HepG2 (cell line): Measurements from ENCODE around the gene PRSS8. TPM values are rescaled to one million over a fixed set of nuclear protein-coding genes. Genes with fewer than 3 reads are reported as not detected.

ENCODE experiments used
- ASH2L ChIP-seq: fragments of 300-600, 200-600 bp; sonication (generic); IDR thresholded peaks from 2 replicates; pipeline ENCODE4 v1.7.0; 2017; ENCODE audit warnings: low read depth, mild to moderate bottlenecking, moderate library complexity, mixed read lengths, low read length; ENCODE audit not compliant: insufficient read length
- CHD4 ChIP-seq: fragments of 200-600 bp; sonication (generic); IDR thresholded peaks from 2 replicates; pipeline ENCODE4 v1.7.0; 2017; ENCODE audit warnings: mild to moderate bottlenecking, low read length, borderline replicate concordance
- ETV6 ChIP-seq: sonication (generic); formaldehyde crosslinking; conservative IDR thresholded peaks from 2 replicates; pipeline ENCODE4 v1.4.0; 2020; ENCODE audit warnings: missing genetic modification reagents
- KLF16 ChIP-seq, 2 experiments: sonication (generic) in 1 of 2; formaldehyde crosslinking in 1 of 2; IDR thresholded peaks; 2 replicates each; pipeline versions ENCODE4 v1.6.1 to v1.8.0; 2016 to 2023; ENCODE audit warnings: missing genetic modification reagents in 2 of 2, missing compliant biosample characterization in 1 of 2
- MTF2 ChIP-seq: sonication (generic); formaldehyde crosslinking; IDR thresholded peaks from 2 replicates; pipeline ENCODE4 v1.5.0; 2020; ENCODE audit warnings: missing genetic modification reagents, borderline replicate concordance
- PRPF4 ChIP-seq: fragments of 200-400 bp; formaldehyde crosslinking; IDR thresholded peaks from 2 replicates; pipeline ENCODE4 v1.6.1; 2016; ENCODE audit warnings: low read length, low read depth; ENCODE audit not compliant: poor library complexity, severe bottlenecking
- RCOR2 ChIP-seq: IDR thresholded peaks from 2 replicates; pipeline ENCODE4 v1.6.1; 2016; ENCODE audit warnings: missing biosample characterization, missing genetic modification reagents
- SSRP1 ChIP-seq: IDR thresholded peaks from 2 replicates; pipeline ENCODE4 v1.6.1; 2016; ENCODE audit warnings: control low read depth
- ZNF17 ChIP-seq: sonication (generic); formaldehyde crosslinking; IDR thresholded peaks from 2 replicates; pipeline ENCODE4 v1.5.0; 2020; ENCODE audit warnings: mild to moderate bottlenecking, missing genetic modification reagents
- ZNF264 ChIP-seq: sonication (generic); formaldehyde crosslinking; IDR thresholded peaks from 2 replicates; pipeline ENCODE4 v1.4.0; 2020; ENCODE audit warnings: missing genetic modification reagents
- ZNF337 ChIP-seq: sonication (generic); formaldehyde crosslinking; IDR thresholded peaks from 2 replicates; pipeline ENCODE4 v1.5.1; 2020; ENCODE audit warnings: missing genetic modification reagents, low read depth, mild to moderate bottlenecking, borderline replicate concordance
- ZNF33A ChIP-seq: sonication (generic); formaldehyde crosslinking; IDR thresholded peaks from 2 replicates; pipeline ENCODE4 v1.5.1; 2020; ENCODE audit warnings: missing genetic modification reagents, mild to moderate bottlenecking, moderate library complexity, borderline replicate concordance
- ZNF468 ChIP-seq: sonication (generic); formaldehyde crosslinking; IDR thresholded peaks from 2 replicates; pipeline ENCODE4 v1.8.0; 2022; ENCODE audit warnings: mild to moderate bottlenecking, moderate library complexity, missing genetic modification reagents
- ZNF792 ChIP-seq: IDR thresholded peaks from 2 replicates; pipeline ENCODE4 v1.6.1; 2016
- polyA plus RNA-seq, 8 experiments: library from polyadenylated mRNA; depleted of rRNA in 3 of 8; stranded (reverse) in 7 of 8; unstranded in 1 of 8; fragments of >200 nt; fragmentation: Illumina TruSeq in 4 of 8; extraction: Trizol in 4 of 8; gene quantifications; 2 replicates each; pipeline versions ENCODE4 v1.2.1 to v1.2.3, GENCODE V29; 2011 to 2016; ENCODE audit warnings: low read depth in 4 of 8, missing spikeins in 1 of 8, mixed read lengths in 1 of 8; ENCODE audit not compliant: insufficient read depth in 1 of 8
- total RNA-seq, 5 experiments: library from RNA; depleted of rRNA; stranded (reverse); fragments of >200 nt; fragmentation: Illumina TruSeq; extraction: Trizol; gene quantifications; 2 replicates each; pipeline ENCODE4 v1.2.3, GENCODE V29; 2016; ENCODE audit warnings: low read depth in 1 of 5
- TF ChIP-seq, protein P1 (sequence below): sonication (generic); formaldehyde crosslinking; IDR thresholded peaks from 2 replicates; pipeline ENCODE4 v1.4.0; 2020; ENCODE audit warnings: missing genetic modification reagents
- TF ChIP-seq, protein P2 (sequence below): sonication (generic); formaldehyde crosslinking; IDR thresholded peaks from 2 replicates; pipeline ENCODE4 v1.8.0; 2022; ENCODE audit warnings: mild to moderate bottlenecking, missing genetic modification reagents, moderate library complexity
- TF ChIP-seq, protein P3 (sequence below): sonication (generic); formaldehyde crosslinking; conservative IDR thresholded peaks from 2 replicates; pipeline ENCODE4 v1.4.0; 2020; ENCODE audit warnings: missing genetic modification reagents
- TF ChIP-seq, protein P4 (sequence below): IDR thresholded peaks from 2 replicates; pipeline ENCODE4 v1.6.1; 2016; ENCODE audit warnings: missing compliant biosample characterization, missing genetic modification reagents, borderline replicate concordance
- TF ChIP-seq, protein P5 (sequence below): sonication (generic); formaldehyde crosslinking; IDR thresholded peaks from 2 replicates; pipeline ENCODE4 v1.4.0; 2020; ENCODE audit warnings: mild to moderate bottlenecking, missing genetic modification reagents

PRSS8 gene
- total and polyA plus RNA-seq, 2 of the 13 experiments (the other 11 are each of a cell fraction or from before 2014, with no cell fraction given) = 2.6 to 7.2 TPM

GRCh38 chr16:31179747-31180459, 44.4 kb upstream of the PRSS8 start, which contains the start of gene FUS (continued):
- 0 out of 2 replicates have a peak, but pooled peaks have one; percentile 72 for TF ChIP-seq ZNF17
- TF ChIP-seq PRPF4 = no peak
- TF ChIP-seq ZNF33A (CRISPR knock-in tag) = no peak; the same call in none of the 2 replicates
- TF ChIP-seq SSRP1 (CRISPR knock-in tag) = no peak
- TF ChIP-seq, protein P1, sequence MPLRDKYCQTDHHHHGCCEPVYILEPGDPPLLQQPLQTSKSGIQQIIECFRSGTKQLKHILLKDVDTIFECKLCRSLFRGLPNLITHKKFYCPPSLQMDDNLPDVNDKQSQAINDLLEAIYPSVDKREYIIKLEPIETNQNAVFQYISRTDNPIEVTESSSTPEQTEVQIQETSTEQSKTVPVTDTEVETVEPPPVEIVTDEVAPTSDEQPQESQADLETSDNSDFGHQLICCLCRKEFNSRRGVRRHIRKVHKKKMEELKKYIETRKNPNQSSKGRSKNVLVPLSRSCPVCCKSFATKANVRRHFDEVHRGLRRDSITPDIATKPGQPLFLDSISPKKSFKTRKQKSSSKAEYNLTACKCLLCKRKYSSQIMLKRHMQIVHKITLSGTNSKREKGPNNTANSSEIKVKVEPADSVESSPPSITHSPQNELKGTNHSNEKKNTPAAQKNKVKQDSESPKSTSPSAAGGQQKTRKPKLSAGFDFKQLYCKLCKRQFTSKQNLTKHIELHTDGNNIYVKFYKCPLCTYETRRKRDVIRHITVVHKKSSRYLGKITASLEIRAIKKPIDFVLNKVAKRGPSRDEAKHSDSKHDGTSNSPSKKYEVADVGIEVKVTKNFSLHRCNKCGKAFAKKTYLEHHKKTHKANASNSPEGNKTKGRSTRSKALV = peak; percentile 48
- TF ChIP-seq ASH2L = peak; percentile 95
- TF ChIP-seq, protein P2, sequence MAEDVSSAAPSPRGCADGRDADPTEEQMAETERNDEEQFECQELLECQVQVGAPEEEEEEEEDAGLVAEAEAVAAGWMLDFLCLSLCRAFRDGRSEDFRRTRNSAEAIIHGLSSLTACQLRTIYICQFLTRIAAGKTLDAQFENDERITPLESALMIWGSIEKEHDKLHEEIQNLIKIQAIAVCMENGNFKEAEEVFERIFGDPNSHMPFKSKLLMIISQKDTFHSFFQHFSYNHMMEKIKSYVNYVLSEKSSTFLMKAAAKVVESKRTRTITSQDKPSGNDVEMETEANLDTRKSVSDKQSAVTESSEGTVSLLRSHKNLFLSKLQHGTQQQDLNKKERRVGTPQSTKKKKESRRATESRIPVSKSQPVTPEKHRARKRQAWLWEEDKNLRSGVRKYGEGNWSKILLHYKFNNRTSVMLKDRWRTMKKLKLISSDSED (CRISPR knock-in tag) = peak; percentile 86; the same call in 1 of the 2 replicates
- TF ChIP-seq ZNF468 (CRISPR knock-in tag) = no peak; the same call in 1 of the 2 replicates
- peak; percentile 81; the same call in 1 of the 2 replicates for TF ChIP-seq ZNF264 (CRISPR knock-in tag)
- peak; percentile 75 to 97; a peak in 3 of 4 replicates for TF ChIP-seq KLF16 (CRISPR knock-in tag; IDR thresholded peaks at IDR 0.05)
- no peak for TF ChIP-seq RCOR2 (CRISPR knock-in tag)
- TF ChIP-seq ZNF792 = peak; percentile 99
- TF ChIP-seq, protein P3, sequence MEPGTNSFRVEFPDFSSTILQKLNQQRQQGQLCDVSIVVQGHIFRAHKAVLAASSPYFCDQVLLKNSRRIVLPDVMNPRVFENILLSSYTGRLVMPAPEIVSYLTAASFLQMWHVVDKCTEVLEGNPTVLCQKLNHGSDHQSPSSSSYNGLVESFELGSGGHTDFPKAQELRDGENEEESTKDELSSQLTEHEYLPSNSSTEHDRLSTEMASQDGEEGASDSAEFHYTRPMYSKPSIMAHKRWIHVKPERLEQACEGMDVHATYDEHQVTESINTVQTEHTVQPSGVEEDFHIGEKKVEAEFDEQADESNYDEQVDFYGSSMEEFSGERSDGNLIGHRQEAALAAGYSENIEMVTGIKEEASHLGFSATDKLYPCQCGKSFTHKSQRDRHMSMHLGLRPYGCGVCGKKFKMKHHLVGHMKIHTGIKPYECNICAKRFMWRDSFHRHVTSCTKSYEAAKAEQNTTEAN (CRISPR knock-in tag) = peak; percentile 78
- TF ChIP-seq, protein P4, sequence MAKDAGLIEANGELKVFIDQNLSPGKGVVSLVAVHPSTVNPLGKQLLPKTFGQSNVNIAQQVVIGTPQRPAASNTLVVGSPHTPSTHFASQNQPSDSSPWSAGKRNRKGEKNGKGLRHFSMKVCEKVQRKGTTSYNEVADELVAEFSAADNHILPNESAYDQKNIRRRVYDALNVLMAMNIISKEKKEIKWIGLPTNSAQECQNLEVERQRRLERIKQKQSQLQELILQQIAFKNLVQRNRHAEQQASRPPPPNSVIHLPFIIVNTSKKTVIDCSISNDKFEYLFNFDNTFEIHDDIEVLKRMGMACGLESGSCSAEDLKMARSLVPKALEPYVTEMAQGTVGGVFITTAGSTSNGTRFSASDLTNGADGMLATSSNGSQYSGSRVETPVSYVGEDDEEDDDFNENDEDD (CRISPR knock-in tag) = peak; percentile 71
- no peak; the same call in 1 of the 2 replicates for TF ChIP-seq MTF2 (CRISPR knock-in tag)
- TF ChIP-seq, protein P5, sequence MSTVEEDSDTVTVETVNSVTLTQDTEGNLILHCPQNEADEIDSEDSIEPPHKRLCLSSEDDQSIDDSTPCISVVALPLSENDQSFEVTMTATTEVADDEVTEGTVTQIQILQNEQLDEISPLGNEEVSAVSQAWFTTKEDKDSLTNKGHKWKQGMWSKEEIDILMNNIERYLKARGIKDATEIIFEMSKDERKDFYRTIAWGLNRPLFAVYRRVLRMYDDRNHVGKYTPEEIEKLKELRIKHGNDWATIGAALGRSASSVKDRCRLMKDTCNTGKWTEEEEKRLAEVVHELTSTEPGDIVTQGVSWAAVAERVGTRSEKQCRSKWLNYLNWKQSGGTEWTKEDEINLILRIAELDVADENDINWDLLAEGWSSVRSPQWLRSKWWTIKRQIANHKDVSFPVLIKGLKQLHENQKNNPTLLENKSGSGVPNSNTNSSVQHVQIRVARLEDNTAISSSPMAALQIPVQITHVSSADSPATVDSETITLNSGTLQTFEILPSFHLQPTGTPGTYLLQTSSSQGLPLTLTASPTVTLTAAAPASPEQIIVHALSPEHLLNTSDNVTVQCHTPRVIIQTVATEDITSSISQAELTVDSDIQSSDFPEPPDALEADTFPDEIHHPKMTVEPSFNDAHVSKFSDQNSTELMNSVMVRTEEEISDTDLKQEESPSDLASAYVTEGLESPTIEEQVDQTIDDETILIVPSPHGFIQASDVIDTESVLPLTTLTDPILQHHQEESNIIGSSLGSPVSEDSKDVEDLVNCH (CRISPR knock-in tag) = 0 out of 2 replicates have a peak, but pooled peaks have one; percentile 87
- no peak for TF ChIP-seq CHD4
- TF ChIP-seq ZNF337 (CRISPR knock-in tag) = no peak
- TF ChIP-seq ETV6 (CRISPR knock-in tag) = peak; percentile 88; the same call in 1 of the 2 replicates
